SU-DHL-6 (cell line): ENCODE data around the gene CGB2.
"Not testable (repeated sequence)": the region's sequence is repeated elsewhere in the genome, so short reads cannot be mapped to it uniquely, and the experiment has no call there.

Experiments
- EZH2phosphoT487 ChIP-seq: fragments of 200-600 bp; sonication (generic), shearing (Covaris generic); conservative IDR thresholded peaks from 2 replicates; pipeline ENCODE4 v1.6.1; 2018; ENCODE audit warnings: mild to moderate bottlenecking, antibody characterized with exemption, low read length, moderate library complexity, mixed read lengths
- TF ChIP-seq, protein P1 (sequence below): fragments of 200-600 bp; sonication (generic); IDR thresholded peaks from one replicate; pipeline ENCODE4 v1.5.1; 2017; ENCODE audit warnings: antibody characterized with exemption, mild to moderate bottlenecking, low read length, moderate library complexity; ENCODE audit not compliant: insufficient read depth, poor library complexity, severe bottlenecking

GRCh38 chr19:49039736-49040135, 8.0 kb downstream of the CGB2 start:
- TF ChIP-seq, protein P1, sequence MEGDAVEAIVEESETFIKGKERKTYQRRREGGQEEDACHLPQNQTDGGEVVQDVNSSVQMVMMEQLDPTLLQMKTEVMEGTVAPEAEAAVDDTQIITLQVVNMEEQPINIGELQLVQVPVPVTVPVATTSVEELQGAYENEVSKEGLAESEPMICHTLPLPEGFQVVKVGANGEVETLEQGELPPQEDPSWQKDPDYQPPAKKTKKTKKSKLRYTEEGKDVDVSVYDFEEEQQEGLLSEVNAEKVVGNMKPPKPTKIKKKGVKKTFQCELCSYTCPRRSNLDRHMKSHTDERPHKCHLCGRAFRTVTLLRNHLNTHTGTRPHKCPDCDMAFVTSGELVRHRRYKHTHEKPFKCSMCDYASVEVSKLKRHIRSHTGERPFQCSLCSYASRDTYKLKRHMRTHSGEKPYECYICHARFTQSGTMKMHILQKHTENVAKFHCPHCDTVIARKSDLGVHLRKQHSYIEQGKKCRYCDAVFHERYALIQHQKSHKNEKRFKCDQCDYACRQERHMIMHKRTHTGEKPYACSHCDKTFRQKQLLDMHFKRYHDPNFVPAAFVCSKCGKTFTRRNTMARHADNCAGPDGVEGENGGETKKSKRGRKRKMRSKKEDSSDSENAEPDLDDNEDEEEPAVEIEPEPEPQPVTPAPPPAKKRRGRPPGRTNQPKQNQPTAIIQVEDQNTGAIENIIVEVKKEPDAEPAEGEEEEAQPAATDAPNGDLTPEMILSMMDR, result not testable (repeated sequence)
- not testable (repeated sequence) for TF ChIP-seq EZH2phosphoT487
